Measurements from ENCODE around the gene VSIG10L2. TPM values are rescaled to one million over a fixed set of nuclear protein-coding genes. Genes with fewer than 3 reads are reported as not detected.

The VSIG10L2 gene
- total and polyA plus RNA-seq, 2 donors from 2014 or later, result not detected

DNA sequence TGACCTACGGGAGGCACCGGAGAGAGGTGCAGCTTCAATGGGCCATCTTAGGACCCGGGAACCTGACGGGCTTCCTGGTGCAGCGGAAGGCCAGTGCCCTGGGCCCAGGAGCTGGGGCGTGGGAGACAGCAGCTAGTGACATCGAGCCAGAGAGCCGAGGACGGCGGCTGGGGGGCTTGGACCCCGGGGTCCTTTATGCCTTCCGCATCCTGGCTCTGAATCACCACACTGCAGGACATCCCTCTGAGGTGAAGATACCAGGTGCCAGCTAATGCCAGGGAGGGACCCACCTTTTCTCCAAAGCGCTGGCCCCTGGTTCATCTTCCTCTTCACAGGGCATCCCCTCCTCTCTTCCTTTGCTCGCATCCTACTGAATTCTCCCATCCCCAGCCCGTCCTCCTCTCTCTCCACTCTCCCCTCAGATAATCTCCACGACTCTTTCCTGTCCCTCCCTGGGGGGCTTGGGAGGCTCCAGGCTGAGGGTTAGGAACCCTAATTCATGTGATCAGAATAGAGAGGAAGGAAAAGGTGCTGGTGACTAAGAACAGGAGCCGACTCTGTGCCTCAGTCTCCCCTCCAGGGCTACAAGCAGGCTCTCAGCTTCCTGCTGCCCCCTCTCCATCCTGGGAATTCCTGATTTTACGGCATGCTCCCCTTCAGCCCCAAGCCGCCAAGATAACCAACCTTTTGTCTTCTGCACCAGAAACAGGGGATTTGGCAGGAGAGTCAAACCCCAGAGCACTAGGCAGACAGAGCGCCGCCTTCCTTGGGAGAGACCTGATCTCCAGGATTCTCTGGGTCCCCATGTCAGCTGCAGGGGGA is 8.5 kb downstream of the VSIG10L2 start:
- H3K4me1 ChIP-seq (ENCODE audit: control insufficient read depth in 2 of 3, insufficient read depth in 2 of 3, low read depth in 1 of 3, low read length in 3 of 3), result no peaks in the 10 kb centered on the region
- no peak overlapping the region for H3K4me3 ChIP-seq (ENCODE audit: low read length in 3 of 3)
- no peaks in the 10 kb centered on the region for H3K36me3 ChIP-seq (ENCODE audit: control insufficient read depth in 2 of 3, insufficient read depth in 3 of 3, low read length in 3 of 3)
- DNase-seq, result no peak
- no peak for FAIRE-seq
- H3K27ac ChIP-seq (ENCODE audit: low read depth in 2 of 2, low read length in 2 of 2), result no peak overlapping the region
- intact Hi-C loops (cut with DNase I), result no loop called here
- H3K9me3 ChIP-seq (ENCODE audit: control insufficient read depth in 2 of 3, insufficient read depth in 1 of 3, low read length in 3 of 3), result no peaks in the 10 kb centered on the region
- H3K27me3 ChIP-seq (ENCODE audit: control insufficient read depth, insufficient read depth, low read length), result no peaks in the 10 kb centered on the region
- TF ChIP-seq, protein P1, sequence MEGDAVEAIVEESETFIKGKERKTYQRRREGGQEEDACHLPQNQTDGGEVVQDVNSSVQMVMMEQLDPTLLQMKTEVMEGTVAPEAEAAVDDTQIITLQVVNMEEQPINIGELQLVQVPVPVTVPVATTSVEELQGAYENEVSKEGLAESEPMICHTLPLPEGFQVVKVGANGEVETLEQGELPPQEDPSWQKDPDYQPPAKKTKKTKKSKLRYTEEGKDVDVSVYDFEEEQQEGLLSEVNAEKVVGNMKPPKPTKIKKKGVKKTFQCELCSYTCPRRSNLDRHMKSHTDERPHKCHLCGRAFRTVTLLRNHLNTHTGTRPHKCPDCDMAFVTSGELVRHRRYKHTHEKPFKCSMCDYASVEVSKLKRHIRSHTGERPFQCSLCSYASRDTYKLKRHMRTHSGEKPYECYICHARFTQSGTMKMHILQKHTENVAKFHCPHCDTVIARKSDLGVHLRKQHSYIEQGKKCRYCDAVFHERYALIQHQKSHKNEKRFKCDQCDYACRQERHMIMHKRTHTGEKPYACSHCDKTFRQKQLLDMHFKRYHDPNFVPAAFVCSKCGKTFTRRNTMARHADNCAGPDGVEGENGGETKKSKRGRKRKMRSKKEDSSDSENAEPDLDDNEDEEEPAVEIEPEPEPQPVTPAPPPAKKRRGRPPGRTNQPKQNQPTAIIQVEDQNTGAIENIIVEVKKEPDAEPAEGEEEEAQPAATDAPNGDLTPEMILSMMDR (IDR thresholded peaks at IDR 0.05; ENCODE audit: borderline replicate concordance, extremely low read depth, insufficient read depth), result no peak
- H3K9ac ChIP-seq (ENCODE audit: low read length in 3 of 3), result no peak overlapping the region

- no peak overlapping the region for H3K9ac ChIP-seq (ENCODE audit: low read length in 3 of 3)
- intact Hi-C loops (cut with DNase I), result no loop called here
- FAIRE-seq, result no peak
- TF ChIP-seq, protein P1 (IDR thresholded peaks at IDR 0.05; ENCODE audit: borderline replicate concordance, extremely low read depth, insufficient read depth), result no peak
- no peaks in the 10 kb centered on the region for H3K9me3 ChIP-seq (ENCODE audit: control insufficient read depth in 2 of 3, insufficient read depth in 1 of 3, low read length in 3 of 3)
- no peak overlapping the region for H3K4me3 ChIP-seq (ENCODE audit: low read length in 3 of 3)
- H3K36me3 ChIP-seq (ENCODE audit: control insufficient read depth in 2 of 3, insufficient read depth in 3 of 3, low read length in 3 of 3), result no peaks in the 10 kb centered on the region
- no peak overlapping the region for H3K27ac ChIP-seq (ENCODE audit: low read depth in 2 of 2, low read length in 2 of 2)
- no peaks in the 10 kb centered on the region for H3K4me1 ChIP-seq (ENCODE audit: control insufficient read depth in 2 of 3, insufficient read depth in 2 of 3, low read depth in 1 of 3, low read length in 3 of 3)
- no peaks in the 10 kb centered on the region for H3K27me3 ChIP-seq (ENCODE audit: control insufficient read depth, insufficient read depth, low read length)
- no peak for DNase-seq
Measured at GRCh38 chr11:125954945-125955640, 9.2 kb downstream of the VSIG10L2 start.

DNA sequence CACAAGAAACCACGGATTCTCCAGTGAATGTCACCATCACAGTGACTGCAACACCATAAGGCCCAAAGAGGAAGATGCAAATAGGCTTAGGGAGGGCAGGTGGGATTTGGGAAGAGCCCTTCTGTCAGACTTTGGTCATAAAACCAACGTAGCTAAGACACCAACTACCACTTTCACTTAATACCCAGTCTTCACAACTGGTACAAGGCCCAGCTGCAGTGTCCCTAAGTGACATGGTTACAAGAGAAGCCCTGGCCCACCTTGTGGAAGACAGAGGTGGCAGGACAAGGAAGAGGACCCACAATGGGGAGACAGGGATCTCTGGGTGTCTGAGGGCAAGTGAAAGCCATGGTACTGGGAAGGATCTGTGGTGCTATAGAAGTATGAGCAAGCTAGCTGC is 10.0 kb downstream of the VSIG10L2 start:
- intact Hi-C loops (cut with DNase I), result no loop called here
- DNase-seq, result no peak

More for the DNA sequence above, 10.0 kb downstream of the VSIG10L2 start:
- FAIRE-seq, result no peak
- H3K9me3 ChIP-seq (ENCODE audit: control insufficient read depth in 2 of 3, insufficient read depth in 1 of 3, low read length in 3 of 3), result no peaks in the 10 kb centered on the region
- TF ChIP-seq, protein P1 (IDR thresholded peaks at IDR 0.05; ENCODE audit: borderline replicate concordance, extremely low read depth, insufficient read depth), result no peak
- H3K4me3 ChIP-seq (ENCODE audit: low read length in 3 of 3), result no peak overlapping the region
- no peak overlapping the region for H3K27ac ChIP-seq (ENCODE audit: low read depth in 2 of 2, low read length in 2 of 2)
- no peaks in the 10 kb centered on the region for H3K27me3 ChIP-seq (ENCODE audit: control insufficient read depth, insufficient read depth, low read length)
- H3K9ac ChIP-seq (ENCODE audit: low read length in 3 of 3), result no peak overlapping the region
- no peaks in the 10 kb centered on the region for H3K36me3 ChIP-seq (ENCODE audit: control insufficient read depth in 2 of 3, insufficient read depth in 3 of 3, low read length in 3 of 3)
- no peaks in the 10 kb centered on the region for H3K4me1 ChIP-seq (ENCODE audit: control insufficient read depth in 2 of 3, insufficient read depth in 2 of 3, low read depth in 1 of 3, low read length in 3 of 3)

Measured in kidney (tissue), 14 donors.